Stimulated activated CD4-positive, alpha-beta T cell treated with anti-CD3 and anti-CD28 coated beads, TNF-alpha, amount 100 ng/mL, for 4 hours (primary cell): ENCODE measurements around the gene FOXP1.

Experiments used
- DNase-seq, 3 experiments: peaks; one replicate each; pipeline ENCODE4 v3.0.0-alpha.2; 2020; ENCODE audit warnings: low read depth in 3 of 3

The FOXP1 gene

DNA sequence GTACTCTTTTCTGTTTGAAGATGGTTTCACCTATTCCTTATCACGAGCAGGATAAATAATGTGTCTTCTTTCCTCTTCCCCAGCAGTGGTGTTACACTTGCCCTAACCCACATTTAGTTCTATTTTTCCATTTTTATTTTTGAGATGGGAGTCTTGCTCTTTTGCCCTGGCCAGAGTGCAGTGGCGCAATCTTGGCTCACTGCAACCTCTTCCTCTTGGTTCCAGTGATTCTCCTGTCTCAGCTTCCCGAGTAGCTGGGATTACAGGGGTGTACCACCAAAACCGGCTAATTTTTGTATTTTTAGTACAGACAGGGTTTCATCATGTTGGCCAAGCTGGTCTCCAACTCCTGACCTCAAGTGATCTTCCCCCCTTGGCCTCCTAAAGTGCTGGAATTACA is 372.4 kb downstream of the FOXP1 start:
- no peak for DNase-seq

DNA sequence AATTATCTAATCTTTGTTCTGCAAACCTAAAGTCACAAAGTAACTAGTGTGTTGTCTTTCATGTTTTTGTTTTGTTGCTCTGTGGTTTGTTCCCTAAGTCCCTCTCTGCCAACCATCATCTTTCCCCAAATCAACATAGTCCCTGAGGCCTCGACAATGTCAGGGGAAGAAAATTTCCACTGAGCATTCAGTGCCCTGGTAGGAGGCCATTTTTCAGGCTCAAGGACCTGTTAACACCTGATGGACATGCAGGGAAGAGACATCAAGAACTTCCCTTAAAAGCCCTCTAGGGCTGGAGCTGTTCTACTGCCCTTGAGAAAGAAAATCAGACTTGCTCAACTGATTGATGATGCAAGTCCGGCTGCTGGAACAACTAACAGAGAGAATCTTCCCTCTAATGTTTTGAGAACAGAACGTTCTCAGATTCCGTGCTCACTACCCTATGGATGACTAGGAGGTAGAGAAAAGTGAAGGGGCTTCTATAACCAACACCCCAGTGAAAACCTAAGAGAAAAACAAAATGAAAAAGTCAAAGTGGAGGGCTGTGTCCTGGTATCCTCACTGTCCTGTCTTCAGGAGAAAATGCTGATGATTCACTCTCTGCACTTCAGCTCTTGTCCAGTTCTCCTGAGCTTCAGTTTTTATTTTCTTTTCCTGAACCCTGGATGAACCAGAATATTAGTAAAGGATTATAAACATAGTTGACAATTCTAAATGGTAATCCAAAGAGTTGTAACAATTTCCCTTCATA is 373.1 kb downstream of the FOXP1 start:
- no peak for DNase-seq

- no peak for DNase-seq
Measured at GRCh38 chr3:71208211-71209095, 375.1 kb downstream of the FOXP1 start.

DNA sequence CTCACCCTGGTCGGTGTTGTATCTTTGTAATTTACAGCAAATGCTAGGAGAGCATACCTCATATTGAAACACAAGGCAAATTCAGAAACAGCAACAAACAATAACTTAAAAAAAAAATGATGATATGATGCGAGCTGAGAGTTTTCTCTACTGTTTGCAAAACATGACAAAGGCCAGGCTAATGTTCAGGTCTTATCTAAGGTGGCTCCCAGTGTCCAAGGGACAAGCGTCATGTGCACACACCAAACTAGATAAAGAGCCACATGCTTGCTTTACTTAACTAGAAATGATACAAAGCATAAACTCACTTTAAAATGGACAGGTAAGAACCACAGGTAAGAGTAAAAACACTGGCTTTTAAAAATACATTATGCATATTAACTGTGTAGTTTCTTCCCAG is 375.9 kb downstream of the FOXP1 start:
- DNase-seq, result no peak

- no peak for DNase-seq
Measured at GRCh38 chr3:71206305-71207165, 377.0 kb downstream of the FOXP1 start.

DNA sequence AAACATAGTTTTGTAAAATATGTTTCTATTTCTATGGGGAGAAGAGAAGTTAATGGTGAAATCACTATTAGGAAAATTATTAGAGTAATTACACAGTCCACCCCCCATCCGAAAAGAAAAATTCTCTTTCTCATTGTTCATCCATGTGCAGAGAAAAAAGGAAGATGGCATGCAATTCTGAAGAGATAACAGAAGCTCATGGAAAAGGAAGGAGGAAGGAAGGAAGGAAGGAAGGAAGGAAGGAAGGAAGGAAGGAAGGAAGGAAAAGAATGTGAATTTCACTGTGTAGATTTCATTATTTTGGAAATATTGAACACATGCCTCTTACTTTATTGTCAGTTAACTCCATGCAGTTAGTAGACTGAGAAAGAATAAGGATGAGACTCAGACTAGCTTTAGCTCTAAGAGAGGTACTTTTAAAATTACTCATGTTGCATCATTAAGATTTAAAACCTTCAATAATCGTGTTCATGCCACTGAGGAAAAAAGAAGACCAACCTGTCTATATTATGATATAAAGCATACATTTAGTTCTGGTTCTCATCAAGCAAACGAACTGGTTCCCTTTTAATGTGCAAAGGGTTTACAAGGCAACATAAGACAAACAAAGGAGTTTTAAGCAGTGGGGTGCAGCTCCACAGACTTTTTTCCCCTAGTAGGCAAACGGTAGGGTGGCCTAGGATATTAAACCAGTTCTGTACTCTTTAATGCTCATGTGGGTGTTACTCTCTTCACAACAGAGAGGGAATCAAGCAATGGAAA is 379.6 kb downstream of the FOXP1 start:
- DNase-seq, result no peak

DNA sequence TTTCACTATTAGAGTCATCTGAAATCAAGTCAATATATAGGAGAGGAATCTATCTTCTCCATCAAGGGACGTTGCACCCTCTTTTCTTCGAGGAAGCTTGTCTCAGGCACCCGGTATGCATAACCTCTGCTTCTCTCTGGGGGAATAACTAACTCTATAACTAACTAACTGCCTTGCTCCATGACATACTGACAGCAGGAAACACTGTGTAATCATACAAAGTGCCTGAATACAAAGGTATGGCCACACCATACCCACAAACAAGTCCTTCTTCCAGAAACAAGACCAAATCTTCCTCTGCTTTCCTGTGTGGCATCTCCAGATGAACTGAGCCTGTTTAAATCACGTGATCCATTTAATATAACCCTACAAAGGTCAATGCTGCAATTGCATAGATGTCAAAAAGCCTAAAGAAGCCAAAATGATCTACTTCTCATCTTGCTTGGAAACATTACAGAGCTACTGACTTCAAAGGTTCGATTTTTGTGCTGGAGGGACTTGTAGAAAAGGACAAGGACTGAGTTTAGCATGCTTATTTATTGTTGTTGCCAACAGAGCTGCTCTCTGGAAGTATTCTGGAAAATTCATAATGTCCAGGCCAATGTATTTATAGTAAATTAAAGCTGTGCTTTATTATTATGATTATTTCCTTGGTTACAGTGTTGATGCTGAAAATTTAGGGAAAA is 380.5 kb downstream of the FOXP1 start:
- DNase-seq, result no peak

DNA sequence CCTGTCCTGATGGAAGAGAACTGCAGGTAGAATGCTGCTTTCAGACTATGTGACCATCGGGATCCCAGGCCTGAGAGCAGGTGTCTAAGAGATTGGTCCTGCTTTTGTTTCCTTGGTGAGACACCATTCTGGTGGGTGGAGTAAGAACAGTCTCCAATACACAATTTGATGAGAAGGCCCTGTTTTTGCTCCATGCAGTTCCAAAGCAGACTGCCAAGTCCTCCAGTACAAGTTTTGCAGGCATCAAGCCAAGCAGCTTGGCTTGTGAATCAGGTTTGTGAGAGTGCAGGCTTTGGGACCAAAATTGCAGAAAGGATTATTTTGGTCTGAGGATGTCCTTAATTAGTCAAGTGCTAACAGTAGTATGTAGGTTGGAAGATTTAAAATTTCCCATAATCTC is 381.6 kb downstream of the FOXP1 start:
- no peak for DNase-seq

DNA sequence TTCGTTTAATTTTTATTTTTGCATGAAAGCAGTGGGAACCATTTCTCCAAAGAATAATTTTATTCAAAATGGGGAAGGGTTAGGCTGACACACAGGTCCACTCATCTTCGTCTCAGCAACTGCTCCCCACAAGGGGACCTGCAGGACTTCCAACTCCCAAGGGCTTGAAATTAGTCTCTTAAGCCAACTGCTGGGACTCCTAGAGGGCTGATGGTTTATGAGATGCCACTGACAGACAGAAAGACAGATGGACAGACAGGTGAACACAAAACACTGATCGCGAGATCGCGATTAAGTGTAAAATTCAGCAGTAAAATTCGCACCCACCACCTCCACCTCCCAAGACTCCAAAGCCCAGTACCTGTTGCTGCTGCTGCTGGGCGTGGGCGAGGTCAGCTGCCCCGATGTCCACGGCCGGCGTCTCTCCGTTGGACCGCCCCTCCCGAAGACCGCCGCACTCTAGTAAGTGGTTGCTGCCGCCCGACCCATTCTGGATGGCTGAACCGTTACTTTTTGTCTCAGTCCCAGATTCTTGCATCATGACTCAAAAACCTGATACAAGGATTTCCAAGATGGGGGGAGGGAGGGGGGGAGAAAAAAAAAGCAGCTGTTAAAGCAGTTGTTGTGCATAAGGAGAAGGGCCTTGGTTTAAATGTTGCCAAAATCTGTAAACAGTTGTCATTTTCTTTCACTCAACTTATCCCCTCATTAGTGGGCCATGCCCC is 385.5 kb downstream of the FOXP1 start:
- no peak for DNase-seq

DNA sequence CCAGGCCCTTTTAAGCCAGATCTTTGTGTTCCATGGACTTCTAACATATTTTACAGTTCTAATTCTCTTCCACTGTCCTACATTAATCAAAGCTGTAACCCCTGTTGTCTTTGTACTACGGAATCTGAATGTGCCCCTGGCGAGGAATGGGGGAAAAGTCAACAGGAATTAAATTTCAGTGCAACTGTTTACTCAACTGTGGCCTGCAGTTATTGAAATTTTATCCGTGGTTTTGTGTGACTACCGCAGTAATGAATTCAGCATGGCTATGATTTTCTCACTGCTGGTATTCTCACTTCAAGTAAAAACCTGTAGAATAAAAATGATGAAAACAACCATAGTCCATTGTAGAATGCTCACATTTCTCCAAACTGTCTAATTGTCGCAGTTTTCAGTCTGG is 388.0 kb downstream of the FOXP1 start:
- DNase-seq, result no peak

- no peak for DNase-seq
Measured at GRCh38 chr3:71194785-71195184, 388.7 kb downstream of the FOXP1 start.

GRCh38 chr3:71191031-71191482 is 392.5 kb downstream of the FOXP1 start:
- DNase-seq, result no peak

GRCh38 chr3:71189480-71189879 is 394.0 kb downstream of the FOXP1 start:
- DNase-seq, result no peak

DNA sequence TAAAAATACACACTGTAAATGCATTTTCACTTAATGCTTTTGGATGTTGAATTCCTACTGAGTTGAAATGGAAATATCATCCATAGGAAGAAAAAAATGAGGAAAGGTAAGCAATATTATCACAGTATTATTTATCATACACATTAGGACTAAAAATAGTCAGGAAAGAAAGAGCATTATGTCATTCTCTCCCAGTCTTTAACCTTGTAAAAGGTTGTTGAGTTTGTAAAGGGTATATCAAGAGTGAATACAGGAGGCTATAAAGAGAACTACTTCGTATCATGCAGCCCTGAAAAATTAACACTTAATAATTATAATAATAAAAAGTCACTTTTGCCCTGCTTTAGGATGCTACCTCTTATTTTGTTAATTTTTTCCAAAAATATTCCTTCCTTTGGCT is 395.8 kb downstream of the FOXP1 start:
- no peak for DNase-seq

- DNase-seq, result no peak
Measured at GRCh38 chr3:71186801-71187200, 396.7 kb downstream of the FOXP1 start.

DNA sequence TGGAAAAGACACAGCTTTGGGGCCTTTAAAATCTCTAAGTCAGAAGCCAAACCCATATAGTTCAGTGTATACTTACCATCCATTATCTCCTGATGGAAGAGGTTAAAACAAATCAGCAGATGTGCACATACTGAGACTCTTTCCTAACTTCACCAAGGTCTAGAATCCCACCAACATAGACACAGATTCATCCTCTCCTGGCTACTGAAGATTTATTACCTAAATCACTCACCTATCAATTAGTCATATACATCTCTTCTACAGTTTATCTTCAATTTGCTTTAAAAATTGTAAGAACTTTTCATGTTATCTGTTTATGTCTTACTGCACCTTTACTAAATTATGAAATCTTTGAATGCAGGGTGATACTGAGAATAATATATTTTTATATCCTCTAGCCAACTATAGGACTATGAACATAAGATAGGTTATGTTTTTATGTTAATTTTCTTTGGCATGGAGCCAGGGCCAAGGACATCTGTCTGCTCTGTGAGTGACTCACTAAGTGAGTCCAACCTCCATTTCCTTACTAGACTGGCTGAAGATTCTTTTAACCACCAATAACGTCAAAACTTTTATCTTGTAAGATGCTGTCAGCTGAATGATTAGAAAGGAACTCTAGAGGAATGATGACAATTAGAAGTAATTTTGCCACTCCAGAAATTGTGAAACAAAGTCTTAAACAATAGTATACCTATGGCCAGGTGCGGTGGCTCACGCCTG is 397.6 kb downstream of the FOXP1 start:
- DNase-seq, result peak in 1 of 3 experiments; percentile 17

- DNase-seq, result no peak
Measured at GRCh38 chr3:71184252-71184651, 399.3 kb downstream of the FOXP1 start.

GRCh38 chr3:71183549-71183948 is 400.0 kb downstream of the FOXP1 start:
- DNase-seq, result no peak

- no peak for DNase-seq
Measured at GRCh38 chr3:71180524-71180923, 403.0 kb downstream of the FOXP1 start.
